Globus pallidus (tissue), 1 donor: Measurements from ENCODE around the gene SMIM1.
"Not testable (repeated sequence)": the region's sequence is repeated elsewhere in the genome, so short reads cannot be mapped to it uniquely, and the experiment has no call there.

Source experiments
- DNase-seq: peaks from one replicate; pipeline ENCODE4 v3.0.0-alpha.2; 2015; ENCODE audit warnings: low spot score

Gene SMIM1

GRCh38 chr1:3796215-3797061 is 23.9 kb downstream of the SMIM1 start, which contains the start of gene LRRC47:
Gene LRRC47 (minus strand): TSS chr1:3796498. CDS start chr1:3796476, 22 bp downstream.
- peak; percentile 91 for DNase-seq

- DNase-seq: no peak
Observed at GRCh38 chr1:3799976-3800685, 27.6 kb downstream of the SMIM1 start.

- DNase-seq: not testable (repeated sequence)
Observed at GRCh38 chr1:3800795-3801194, 28.2 kb downstream of the SMIM1 start.

GRCh38 chr1:3803905-3804626 is 31.5 kb downstream of the SMIM1 start:
- DNase-seq: no peak

- DNase-seq: not testable (repeated sequence)
Observed at GRCh38 chr1:3804627-3804944, 32.0 kb downstream of the SMIM1 start.

- no peak for DNase-seq
Observed at GRCh38 chr1:3805038-3805437, 32.5 kb downstream of the SMIM1 start.

GRCh38 chr1:3807769-3808168 is 35.2 kb downstream of the SMIM1 start:
- DNase-seq: no peak

GRCh38 chr1:3809680-3810079 is 37.1 kb downstream of the SMIM1 start:
- no peak for DNase-seq

- DNase-seq: not testable (repeated sequence)
Observed at GRCh38 chr1:3810149-3810761, 37.7 kb downstream of the SMIM1 start.

- no peak for DNase-seq
Observed at GRCh38 chr1:3811595-3811911, 39.0 kb downstream of the SMIM1 start.

- no peak for DNase-seq
Observed at GRCh38 chr1:3814065-3814464, 41.5 kb downstream of the SMIM1 start.

GRCh38 chr1:3814771-3815561 is 42.4 kb downstream of the SMIM1 start:
- DNase-seq: no peak

- no peak for DNase-seq
Observed at GRCh38 chr1:3816331-3817137, 44.0 kb downstream of the SMIM1 start.

- DNase-seq: no peak
Observed at GRCh38 chr1:3817138-3817740, 44.7 kb downstream of the SMIM1 start.

- no peak for DNase-seq
Observed at GRCh38 chr1:3817821-3818597, 45.5 kb downstream of the SMIM1 start.

GRCh38 chr1:3819771-3820200 is 47.2 kb downstream of the SMIM1 start:
- no peak for DNase-seq

- DNase-seq: no peak
Observed at GRCh38 chr1:3820316-3820715, 47.8 kb downstream of the SMIM1 start.

GRCh38 chr1:3821004-3821403 is 48.5 kb downstream of the SMIM1 start:
- DNase-seq: no peak

GRCh38 chr1:3821447-3821846 is 48.9 kb downstream of the SMIM1 start:
- no peak for DNase-seq
